Measurements from ENCODE around the gene ELK4.

The ELK4 gene

GRCh38 chr1:205631768-205632668, at the start of gene ELK4:
Gene ELK4, minus strand, starts transcription at chr1:205632011. Its CDS starts 8,129 bp downstream, at chr1:205623882.
- peak; percentile 54 for TF ChIP-seq CTCF (conservative IDR thresholded peaks at IDR 0.05; ENCODE audit: low read length)
- DNase-seq (ENCODE audit: low read depth), result peak; percentile 97
- peak within 1 kb of the TSS; percentile 88 for H3K4me3 ChIP-seq (ENCODE audit: low read length)

GRCh38 chr1:205681364-205681763, 49.6 kb upstream of the ELK4 start:
- no peak for DNase-seq (ENCODE audit: low read depth)
- no peak for TF ChIP-seq CTCF (conservative IDR thresholded peaks at IDR 0.05; ENCODE audit: low read length)
- H3K4me3 ChIP-seq (ENCODE audit: low read length), result no peak overlapping the region

GRCh38 chr1:205680073-205680851, 48.5 kb upstream of the ELK4 start, which contains the start of gene SLC45A3:
Gene SLC45A3, minus strand, starts transcription at chr1:205680509. Its CDS starts 15,853 bp downstream, at chr1:205664656.
- no peak for DNase-seq (ENCODE audit: low read depth)
- peak within 1 kb of the TSS; percentile 59 for H3K4me3 ChIP-seq (ENCODE audit: low read length)
- no peak for TF ChIP-seq CTCF (conservative IDR thresholded peaks at IDR 0.05; ENCODE audit: low read length)

GRCh38 chr1:205678286-205679111, 46.7 kb upstream of the ELK4 start:
- DNase-seq (ENCODE audit: low read depth), result no peak
- H3K4me3 ChIP-seq (ENCODE audit: low read length), result no peak overlapping the region
- no peak for TF ChIP-seq CTCF (conservative IDR thresholded peaks at IDR 0.05; ENCODE audit: low read length)

GRCh38 chr1:205677167-205677566, 45.4 kb upstream of the ELK4 start:
- no peak for DNase-seq (ENCODE audit: low read depth)
- no peak for TF ChIP-seq CTCF (conservative IDR thresholded peaks at IDR 0.05; ENCODE audit: low read length)
- no peak overlapping the region for H3K4me3 ChIP-seq (ENCODE audit: low read length)

- no peak for DNase-seq (ENCODE audit: low read depth)
- H3K4me3 ChIP-seq (ENCODE audit: low read length), result no peak overlapping the region
- no peak for TF ChIP-seq CTCF (conservative IDR thresholded peaks at IDR 0.05; ENCODE audit: low read length)
Observed at GRCh38 chr1:205676597-205676996, 44.8 kb upstream of the ELK4 start.

All from AG10803 (cell line).